DND-41 (cell line): Measurements from ENCODE around the gene FKBP8.

Source experiments
- ATAC-seq: fragments of 200-7000 bp; cut with Tn5 transposase; 3 replicates; pipeline ENCODE4 v1.9.1; 2021; ENCODE audit warnings: low read depth; ENCODE audit not compliant: insufficient read depth
- DNase-seq: peaks from one replicate; pipeline ENCODE4 v3.0.0-alpha.2; 2020
- H2AFZ ChIP-seq: 2 replicates; pipeline ENCODE4 v1.6.0; 2012; ENCODE audit warnings: low read depth, low read length
- H3K27ac ChIP-seq: 2 replicates; pipeline ENCODE4 v1.5.1; 2012; ENCODE audit warnings: low read length, inconsistent platforms
- H3K27me3 ChIP-seq: fragments of 200-600 bp; sonication (generic); 2 replicates; pipeline ENCODE4 v1.6.0; 2012; ENCODE audit warnings: low read length, mild to moderate bottlenecking, inconsistent platforms; ENCODE audit not compliant: insufficient read depth, poor library complexity
- H3K36me3 ChIP-seq: 2 replicates; pipeline ENCODE4 v1.5.1; 2012; ENCODE audit warnings: low read length, inconsistent platforms; ENCODE audit not compliant: insufficient read depth
- H3K4me1 ChIP-seq: 2 replicates; pipeline ENCODE4 v1.5.1; 2012; ENCODE audit warnings: mild to moderate bottlenecking, low read length; ENCODE audit not compliant: insufficient read depth
- H3K4me2 ChIP-seq: 2 replicates; pipeline ENCODE4 v1.6.0; 2012; ENCODE audit warnings: mild to moderate bottlenecking, moderate library complexity, low read length, inconsistent platforms; ENCODE audit not compliant: insufficient read depth
- H3K4me3 ChIP-seq, 2 experiments: fragments of 200-600 bp in 1 of 2; shearing (Covaris generic) in 1 of 2; 2 replicates each; pipeline ENCODE4 v1.5.1; 2012 to 2016; ENCODE audit warnings: inconsistent platforms in 2 of 2, low read length in 2 of 2, mild to moderate bottlenecking in 2 of 2, low read depth in 1 of 2, moderate library complexity in 1 of 2
- H3K79me2 ChIP-seq: 2 replicates; pipeline ENCODE4 v1.6.0; 2012; ENCODE audit warnings: low read length, inconsistent platforms; ENCODE audit not compliant: insufficient read depth
- H3K9ac ChIP-seq: 2 replicates; pipeline ENCODE4 v1.6.0; 2012; ENCODE audit warnings: low read depth, mild to moderate bottlenecking, inconsistent platforms, low read length, moderate library complexity
- H3K9me3 ChIP-seq: 2 replicates; pipeline ENCODE4 v1.5.1; 2012; ENCODE audit warnings: low read length, moderate library complexity, mild to moderate bottlenecking, inconsistent platforms; ENCODE audit not compliant: insufficient read depth, severe bottlenecking
- H4K20me1 ChIP-seq: 2 replicates; pipeline ENCODE4 v1.6.0; 2012; ENCODE audit warnings: low read length; ENCODE audit not compliant: insufficient read depth
- CTCF ChIP-seq: IDR thresholded peaks from 2 replicates; pipeline ENCODE4 v1.5.1; 2012; ENCODE audit warnings: borderline replicate concordance, low read length, moderate library complexity, mild to moderate bottlenecking; ENCODE audit not compliant: poor library complexity, severe bottlenecking; ENCODE audit errors: extremely low read depth
- EZH2 ChIP-seq: IDR thresholded peaks from 3 replicates; pipeline ENCODE4 v1.6.1; 2012; ENCODE audit warnings: borderline replicate concordance, low read depth, mild to moderate bottlenecking, moderate library complexity, low read length, inconsistent platforms; ENCODE audit not compliant: severe bottlenecking

The FKBP8 gene

GRCh38 chr19:18487576-18488402 is 55.6 kb downstream of the FKBP8 start:
- H3K9ac ChIP-seq, result no peak overlapping the region
- no peak overlapping the region for H3K4me2 ChIP-seq
- no peaks in the 10 kb centered on the region for H3K4me1 ChIP-seq
- H3K27me3 ChIP-seq, result no peaks in the 10 kb centered on the region
- H3K4me3 ChIP-seq, result no peak overlapping the region
- no peaks in the 10 kb centered on the region for H3K36me3 ChIP-seq
- H3K9me3 ChIP-seq, result no peaks in the 10 kb centered on the region
- no peak for TF ChIP-seq CTCF
- TF ChIP-seq EZH2, result no peak
- ATAC-seq (no peak), DNase-seq (no peak)
- H3K27ac ChIP-seq, result no peak overlapping the region
- peaks cover 90% of the 10 kb centered on the region for H3K79me2 ChIP-seq
- H2AFZ ChIP-seq, result no peak overlapping the region
- peaks cover 92% of the 10 kb centered on the region for H4K20me1 ChIP-seq

- Histone ChIP-seq H3K4me2 (no peak overlapping the region), H3K27me3 (no peaks in the 10 kb centered on the region), H2AFZ (no peak overlapping the region), H3K27ac (no peak overlapping the region), H3K9ac (no peak overlapping the region), H3K36me3 (no peaks in the 10 kb centered on the region), H3K4me3 (no peak overlapping the region), H3K9me3 (no peaks in the 10 kb centered on the region), H3K4me1 (no peaks in the 10 kb centered on the region), H4K20me1 (peaks cover 84% of the 10 kb centered on the region), H3K79me2 (peaks cover 85% of the 10 kb centered on the region)
- DNase-seq (no peak), ATAC-seq (no peak)
- TF ChIP-seq CTCF (no peak), EZH2 (no peak)
These were observed 56.6 kb downstream of the FKBP8 start for GRCh38 chr19:18486746-18487145.

GRCh38 chr19:18484992-18485391 is 58.4 kb downstream of the FKBP8 start:
- ATAC-seq (no peak), DNase-seq (no peak)
- H3K4me3 ChIP-seq, result no peak overlapping the region
- no peak overlapping the region for H3K27ac ChIP-seq
- H3K36me3 ChIP-seq, result no peaks in the 10 kb centered on the region
- no peaks in the 10 kb centered on the region for H3K4me1 ChIP-seq
- no peaks in the 10 kb centered on the region for H3K9me3 ChIP-seq
- no peaks in the 10 kb centered on the region for H3K27me3 ChIP-seq
- no peak overlapping the region for H3K4me2 ChIP-seq
- H4K20me1 ChIP-seq, result peaks cover 86% of the 10 kb centered on the region
- no peak overlapping the region for H2AFZ ChIP-seq
- peaks cover 86% of the 10 kb centered on the region for H3K79me2 ChIP-seq
- H3K9ac ChIP-seq, result no peak overlapping the region
- TF ChIP-seq CTCF (peak; percentile 9), EZH2 (no peak)
